H7 (cell line): ENCODE data around the gene PHACTR1. TPM values are rescaled to one million over a fixed set of nuclear protein-coding genes. Genes with fewer than 3 reads are reported as not detected.
A peak's percentile ranks its signal among the peaks of the same experiment; 100 is the strongest.
"Not testable (repeated sequence)": the region's sequence is repeated elsewhere in the genome, so short reads cannot be mapped to it uniquely, and the experiment has no call there.

Experiments used
- DNase-seq: peaks from one replicate; pipeline ENCODE4 v3.0.0; 2012
- H3K27me3 ChIP-seq: 2 replicates; pipeline ENCODE4 v1.6.0; 2011; ENCODE audit warnings: mild to moderate bottlenecking, low read length; ENCODE audit not compliant: control insufficient read depth, insufficient read depth
- H3K36me3 ChIP-seq: replicated peaks from 2 replicates; pipeline ENCODE4 v1.5.1; 2011; ENCODE audit warnings: low read length; ENCODE audit not compliant: control insufficient read depth, insufficient read depth
- H3K4me3 ChIP-seq: 2 replicates; pipeline ENCODE4 v1.5.1; 2011; ENCODE audit warnings: low read depth, mild to moderate bottlenecking, control low read depth, low read length, moderate library complexity; ENCODE audit not compliant: insufficient read depth
- total RNA-seq: library from RNA; depleted of rRNA; stranded (reverse); fragments of >200 nt; shearing (Covaris generic); gene quantifications from 2 replicates; pipeline ENCODE4 v1.2.3, GENCODE V29; 2014

Gene PHACTR1
- total RNA-seq, 1 experiment from 2014 or later = 3.3 TPM

- Histone ChIP-seq H3K4me3 (no peak overlapping the region), H3K36me3 (no peaks in the 10 kb centered on the region), H3K27me3 (no peaks in the 10 kb centered on the region)
- no peak for DNase-seq
These were observed 404.2 kb downstream of the PHACTR1 start for GRCh38 chr6:13120483-13121482.

- no peak overlapping the region for H3K4me3 ChIP-seq
- no peaks in the 10 kb centered on the region for H3K27me3 ChIP-seq
- no peak for DNase-seq
- H3K36me3 ChIP-seq = no peaks in the 10 kb centered on the region
These were observed 407.6 kb downstream of the PHACTR1 start for GRCh38 chr6:13124131-13124530.

GRCh38 chr6:13125841-13126240 lies 409.3 kb downstream of the PHACTR1 start:
- DNase-seq = no peak
- H3K27me3 ChIP-seq = no peaks in the 10 kb centered on the region

GRCh38 chr6:13131935-13132661 lies 415.5 kb downstream of the PHACTR1 start:
- peak; percentile 18 for DNase-seq
- Histone ChIP-seq H3K4me3 (no peak overlapping the region), H3K27me3 (no peaks in the 10 kb centered on the region), H3K36me3 (no peaks in the 10 kb centered on the region)

More at GRCh38 chr6:13125841-13126240, 409.3 kb downstream of the PHACTR1 start:
- H3K4me3 ChIP-seq = no peak overlapping the region
- H3K36me3 ChIP-seq = no peaks in the 10 kb centered on the region

- not testable (repeated sequence) for DNase-seq, H3K27me3 ChIP-seq, H3K36me3 ChIP-seq, H3K4me3 ChIP-seq
These were observed 417.3 kb downstream of the PHACTR1 start for GRCh38 chr6:13133894-13134293.

- Histone ChIP-seq H3K27me3 (no peaks in the 10 kb centered on the region), H3K4me3 (no peak overlapping the region), H3K36me3 (no peaks in the 10 kb centered on the region)
- DNase-seq = peak; percentile 6
These were observed 418.6 kb downstream of the PHACTR1 start for GRCh38 chr6:13135152-13135551.

- Histone ChIP-seq H3K4me3 (no peak overlapping the region), H3K36me3 (no peaks in the 10 kb centered on the region), H3K27me3 (no peaks in the 10 kb centered on the region)
- DNase-seq = no peak
These were observed 422.6 kb downstream of the PHACTR1 start for GRCh38 chr6:13139119-13139518.

- Histone ChIP-seq H3K36me3 (no peaks in the 10 kb centered on the region), H3K4me3 (no peak overlapping the region), H3K27me3 (no peaks in the 10 kb centered on the region)
- no peak for DNase-seq
These were observed 424.4 kb downstream of the PHACTR1 start for GRCh38 chr6:13140980-13141379.

GRCh38 chr6:13141387-13141786 lies 424.8 kb downstream of the PHACTR1 start:
- Histone ChIP-seq H3K4me3 (no peak overlapping the region), H3K36me3 (no peaks in the 10 kb centered on the region), H3K27me3 (no peaks in the 10 kb centered on the region)
- DNase-seq = no peak

- Histone ChIP-seq H3K4me3 (no peak overlapping the region), H3K27me3 (no peaks in the 10 kb centered on the region)
These were observed 426.0 kb downstream of the PHACTR1 start for GRCh38 chr6:13142611-13143010.

GRCh38 chr6:13146442-13146841 lies 429.9 kb downstream of the PHACTR1 start:
- Histone ChIP-seq H3K4me3 (no peak overlapping the region), H3K36me3 (no peaks in the 10 kb centered on the region), H3K27me3 (no peaks in the 10 kb centered on the region)
- no peak for DNase-seq

More at GRCh38 chr6:13142611-13143010, 426.0 kb downstream of the PHACTR1 start:
- DNase-seq = no peak
- H3K36me3 ChIP-seq = no peaks in the 10 kb centered on the region

GRCh38 chr6:13147376-13147775 lies 430.8 kb downstream of the PHACTR1 start:
- H3K4me3 ChIP-seq = no peak overlapping the region
- no peaks in the 10 kb centered on the region for H3K27me3 ChIP-seq
- DNase-seq = no peak
- no peaks in the 10 kb centered on the region for H3K36me3 ChIP-seq

- DNase-seq = no peak
- H3K36me3 ChIP-seq = no peaks in the 10 kb centered on the region
- H3K27me3 ChIP-seq = no peaks in the 10 kb centered on the region
- no peak overlapping the region for H3K4me3 ChIP-seq
These were observed 431.2 kb downstream of the PHACTR1 start for GRCh38 chr6:13147782-13148181.

GRCh38 chr6:13152764-13153163 lies 436.2 kb downstream of the PHACTR1 start:
- Histone ChIP-seq H3K36me3 (no peaks in the 10 kb centered on the region), H3K4me3 (no peak overlapping the region), H3K27me3 (no peaks in the 10 kb centered on the region)
- DNase-seq = peak; percentile 39

- DNase-seq = no peak
- H3K27me3 ChIP-seq = no peaks in the 10 kb centered on the region
These were observed 439.8 kb downstream of the PHACTR1 start for GRCh38 chr6:13156381-13156780.

More at GRCh38 chr6:13156381-13156780, 439.8 kb downstream of the PHACTR1 start:
- Histone ChIP-seq H3K36me3 (no peaks in the 10 kb centered on the region), H3K4me3 (no peak overlapping the region)
